Fibroblast of the conjunctiva (primary cell): ENCODE data around the gene ERGIC1.

Source experiments
- DNase-seq: peaks from one replicate; pipeline ENCODE4 v3.0.0-alpha.2; 2010; ENCODE audit warnings: low read depth

ERGIC1 gene

DNA sequence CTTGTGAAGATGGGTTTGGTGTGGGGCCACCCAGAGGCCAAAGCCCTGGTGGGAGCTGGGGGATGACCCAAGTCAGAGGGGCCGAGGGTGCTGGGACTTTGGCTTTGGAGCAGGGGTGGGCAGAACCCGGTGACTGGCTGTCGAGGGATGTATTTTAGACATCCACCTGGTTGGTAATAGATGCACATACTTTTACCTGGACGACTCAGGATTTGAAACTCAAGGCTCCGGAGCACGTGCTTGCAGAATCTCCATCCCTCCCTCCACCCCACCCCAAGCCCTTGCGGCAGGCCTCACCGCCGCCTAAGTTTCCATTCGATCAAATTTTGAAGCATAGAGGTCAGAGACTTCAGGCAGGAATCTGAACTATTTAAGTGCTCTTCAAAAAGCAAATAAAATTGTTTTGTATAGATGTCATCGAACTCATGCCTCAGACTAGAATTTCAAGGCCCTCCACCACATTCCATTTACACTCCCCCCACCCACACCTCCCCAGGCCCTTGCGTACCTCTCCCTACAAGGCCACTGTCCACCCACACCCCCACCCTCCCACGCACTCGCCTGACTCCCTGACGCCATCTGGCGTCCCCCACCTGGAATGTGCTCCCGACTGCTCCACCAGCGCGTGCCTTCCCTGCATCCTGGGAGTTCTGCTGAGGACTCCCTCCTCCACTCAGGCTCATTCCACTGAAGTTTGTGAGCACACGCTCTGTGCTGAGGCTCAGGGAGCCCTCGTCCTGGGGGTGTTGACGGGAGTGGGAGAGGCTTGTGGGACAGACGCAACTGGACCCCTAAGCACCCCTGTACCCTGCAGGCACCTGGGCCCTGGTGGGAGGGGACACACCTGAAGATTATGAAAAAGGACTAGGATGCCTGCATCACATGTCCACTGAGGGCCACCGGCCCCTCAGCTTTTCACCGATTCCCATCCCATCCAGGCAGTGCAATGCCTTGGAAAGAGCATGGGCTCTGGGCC lies 68.7 kb downstream of the ERGIC1 start:
- peak; percentile 77 for DNase-seq

DNA sequence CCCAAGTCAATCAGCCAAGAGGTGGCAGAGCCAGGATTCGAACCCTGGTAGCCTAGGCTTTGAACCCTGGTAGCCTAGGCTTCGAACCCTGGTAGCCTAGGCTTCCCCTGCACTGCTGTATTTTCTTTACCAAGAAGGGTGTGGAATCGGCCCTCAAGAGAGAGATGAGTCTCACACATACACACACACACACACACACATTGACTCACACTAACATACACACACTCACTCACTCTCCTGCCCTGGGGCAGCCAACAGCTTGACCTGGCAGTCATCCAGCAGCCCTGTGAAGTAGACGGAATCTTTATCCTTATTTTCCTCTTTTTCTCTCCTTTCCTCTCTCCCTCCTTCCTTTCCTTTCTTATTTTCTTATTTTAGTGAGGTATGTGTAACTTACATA lies 69.7 kb downstream of the ERGIC1 start:
- DNase-seq: peak; percentile 92

DNA sequence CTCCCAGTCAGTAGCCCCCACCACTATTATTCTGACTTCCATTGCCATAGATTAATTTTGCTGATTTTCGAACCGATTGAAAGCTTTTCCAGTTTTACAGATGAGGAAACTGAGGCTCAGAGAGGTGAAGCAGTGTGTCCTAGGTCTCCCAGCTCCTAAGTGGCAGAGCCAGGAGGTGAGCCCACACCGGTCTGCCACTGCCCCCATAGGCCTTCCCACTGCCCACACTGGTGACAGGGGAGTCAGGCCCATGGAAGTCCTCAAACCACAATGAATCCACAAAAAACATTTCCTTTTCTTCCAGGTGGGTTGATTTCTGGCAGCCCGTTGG lies 70.2 kb downstream of the ERGIC1 start:
- no peak for DNase-seq

DNA sequence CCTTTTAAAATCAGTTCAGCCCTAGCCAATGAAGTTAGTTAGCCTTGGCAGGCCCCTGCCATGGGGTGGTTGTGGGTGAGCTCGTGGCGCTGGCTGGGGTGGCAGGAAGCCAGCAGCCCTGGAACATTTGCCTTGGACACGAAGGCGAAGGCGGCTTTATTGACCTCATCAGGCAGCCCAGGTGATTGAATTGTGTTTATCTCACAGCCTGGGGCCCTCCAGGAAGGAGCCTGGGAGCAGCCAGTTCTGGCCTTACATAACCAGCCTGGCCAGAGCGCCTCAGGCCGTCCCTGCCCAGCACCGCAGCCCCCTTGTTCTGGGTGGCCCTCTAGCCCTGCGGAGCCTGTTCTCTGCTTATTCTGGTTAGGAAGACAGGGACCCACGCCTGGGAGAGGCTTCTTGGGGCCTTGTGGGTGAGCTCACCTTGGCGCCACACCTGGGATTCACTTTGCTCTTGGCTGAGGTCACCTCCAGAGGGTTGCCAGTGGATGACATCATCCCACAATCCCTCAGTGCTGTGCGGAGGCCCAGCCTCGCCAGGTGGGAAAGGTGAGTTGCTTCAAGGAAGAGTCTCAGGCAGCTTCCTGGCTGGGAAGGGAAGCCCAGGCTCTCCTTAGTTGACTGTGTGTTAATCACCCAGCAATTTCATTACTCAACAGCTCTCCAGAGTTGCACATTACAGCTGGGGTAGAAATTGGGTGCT lies 70.7 kb downstream of the ERGIC1 start:
- DNase-seq: no peak

DNA sequence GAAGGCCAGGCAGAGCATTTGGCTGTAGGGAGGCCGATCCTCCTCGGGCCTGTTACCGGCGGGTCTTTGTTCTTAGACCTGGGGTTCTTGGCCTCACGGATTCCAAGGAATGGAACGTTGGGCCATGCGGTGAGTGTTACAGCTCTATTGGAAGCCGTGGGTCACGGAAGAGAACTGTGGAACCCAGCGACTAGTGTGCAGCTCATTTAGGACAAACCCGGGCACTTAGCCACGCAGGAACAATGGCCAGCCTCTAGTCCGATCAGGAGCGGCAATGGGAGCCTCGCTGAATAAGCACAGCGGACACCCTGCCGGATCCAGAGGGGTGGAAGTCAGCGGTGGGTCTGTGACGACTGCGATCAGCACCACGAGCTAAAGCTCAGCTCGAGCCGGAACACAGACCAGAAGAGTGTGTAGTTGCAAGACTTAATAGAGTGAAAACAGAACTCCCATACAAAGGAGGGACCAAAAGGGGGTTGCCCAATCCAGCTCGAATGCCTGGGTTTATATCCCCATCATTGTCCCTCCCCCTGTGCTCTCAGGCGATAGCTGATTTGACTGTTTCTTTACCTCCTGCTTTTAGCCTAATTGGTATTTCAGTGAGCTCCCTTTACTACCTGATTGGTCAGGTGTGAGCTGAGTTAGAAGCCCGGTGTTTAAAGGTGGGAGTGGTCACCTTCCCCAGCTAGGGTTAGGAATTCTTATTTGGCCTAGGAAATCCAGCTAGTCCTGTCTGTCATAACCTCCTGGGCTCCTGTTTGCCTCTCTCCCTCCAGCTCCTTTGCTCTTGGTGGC lies 71.5 kb downstream of the ERGIC1 start:
- no peak for DNase-seq

DNA sequence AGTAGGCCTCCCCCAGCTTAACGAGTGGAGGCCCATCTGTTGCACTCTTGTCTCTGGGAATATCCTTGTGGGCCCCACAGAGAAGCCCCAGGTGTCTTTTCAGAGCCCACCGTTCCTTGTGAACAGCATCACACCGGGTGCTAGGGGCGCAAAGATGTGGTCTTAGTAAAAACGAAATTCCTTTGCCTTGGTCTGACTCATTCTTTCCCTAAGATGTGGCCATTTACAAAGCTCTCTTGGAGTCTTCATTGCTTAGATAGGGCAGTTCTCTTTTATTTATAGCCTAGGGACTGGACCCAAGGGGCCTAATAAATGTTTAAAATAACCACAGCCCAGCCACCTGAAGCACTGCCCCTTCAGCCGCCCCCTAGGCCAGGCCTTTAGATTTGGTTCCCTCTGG lies 72.4 kb downstream of the ERGIC1 start:
- no peak for DNase-seq

DNA sequence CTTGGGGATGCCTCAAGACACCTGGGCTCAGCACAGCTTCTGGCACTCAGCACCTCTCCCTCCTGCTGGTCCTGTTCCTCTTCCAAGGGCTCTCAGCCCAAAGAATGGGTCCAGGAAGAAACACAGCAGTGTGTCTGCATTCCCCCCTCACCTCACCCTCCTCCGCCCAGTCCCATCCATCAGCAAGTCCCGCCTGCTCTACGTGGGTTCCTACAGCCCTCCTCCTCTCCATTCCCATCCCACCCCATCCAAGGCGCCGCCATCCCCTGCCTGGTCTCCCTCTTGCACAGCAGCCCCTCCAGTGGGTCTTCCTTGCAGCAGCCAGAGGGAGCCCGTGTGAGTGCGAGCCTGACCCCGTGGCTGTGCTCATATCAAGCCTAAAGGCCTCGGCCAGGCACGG lies 72.8 kb downstream of the ERGIC1 start:
- no peak for DNase-seq

DNA sequence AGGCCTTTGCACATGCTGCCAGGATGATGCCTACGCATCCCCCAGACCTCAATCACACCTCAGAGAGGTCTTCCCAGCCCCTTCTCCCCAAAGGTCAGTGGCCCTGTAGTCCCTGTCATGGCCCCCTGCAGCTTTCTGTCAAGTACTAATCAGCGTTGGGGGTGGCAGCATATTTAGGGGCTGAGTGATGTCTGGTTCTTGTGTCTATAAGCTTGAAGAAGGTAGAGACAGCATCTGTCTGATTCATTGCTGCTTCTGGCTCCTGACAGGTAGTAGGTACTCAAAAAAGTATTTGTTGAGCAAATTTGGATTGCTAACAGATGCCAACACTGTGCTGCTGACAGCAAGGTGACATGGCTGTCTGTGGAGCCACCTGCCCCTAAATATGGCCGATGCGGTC lies 73.6 kb downstream of the ERGIC1 start:
- DNase-seq: no peak

DNA sequence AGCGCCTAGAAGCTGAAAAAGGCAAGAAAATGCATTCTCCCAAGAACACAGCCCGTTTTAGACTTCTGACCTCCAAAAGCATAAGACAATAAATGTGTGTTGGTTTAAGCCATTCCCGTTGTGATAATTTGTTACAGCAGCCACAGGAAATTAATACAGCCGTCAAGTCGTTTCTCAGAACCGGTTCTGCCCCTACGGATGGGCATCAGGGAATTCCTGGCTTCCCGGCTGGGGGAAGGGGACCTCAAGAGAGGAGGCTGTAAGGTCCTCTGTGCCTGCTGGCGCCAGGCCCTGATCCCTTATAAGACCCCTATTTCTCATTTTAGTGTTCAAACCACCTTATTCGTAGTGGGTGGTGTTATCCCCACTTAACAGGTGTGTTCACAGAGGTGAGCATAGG lies 74.6 kb downstream of the ERGIC1 start:
- no peak for DNase-seq

DNA sequence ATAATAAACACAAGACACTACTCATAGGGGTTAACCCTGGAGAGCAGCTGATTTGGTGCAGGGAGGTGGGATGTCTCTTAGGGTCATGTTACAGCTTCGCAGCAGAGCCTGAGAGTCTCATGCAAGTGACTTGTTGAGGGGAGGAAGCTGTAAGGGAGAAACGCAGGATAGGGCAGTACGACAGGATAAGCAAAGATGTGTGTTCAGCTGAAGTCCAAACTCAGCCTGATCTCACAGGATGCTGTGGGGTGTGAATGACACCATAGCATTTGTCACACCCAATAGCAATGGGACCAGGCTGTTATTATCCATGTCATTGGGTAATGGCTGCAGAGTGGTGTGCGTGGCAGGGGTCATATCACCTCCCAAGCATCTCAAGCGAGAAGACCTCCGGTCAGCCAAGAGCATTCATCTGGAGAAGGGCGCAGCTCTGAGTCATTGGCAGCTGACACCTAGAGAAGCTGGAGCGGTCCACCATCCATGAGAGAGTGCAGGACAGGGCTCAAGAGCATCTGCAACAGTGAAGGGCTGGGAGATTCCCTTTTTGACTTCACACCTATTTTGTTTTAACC lies 76.0 kb downstream of the ERGIC1 start:
- peak; percentile 78 for DNase-seq

DNA sequence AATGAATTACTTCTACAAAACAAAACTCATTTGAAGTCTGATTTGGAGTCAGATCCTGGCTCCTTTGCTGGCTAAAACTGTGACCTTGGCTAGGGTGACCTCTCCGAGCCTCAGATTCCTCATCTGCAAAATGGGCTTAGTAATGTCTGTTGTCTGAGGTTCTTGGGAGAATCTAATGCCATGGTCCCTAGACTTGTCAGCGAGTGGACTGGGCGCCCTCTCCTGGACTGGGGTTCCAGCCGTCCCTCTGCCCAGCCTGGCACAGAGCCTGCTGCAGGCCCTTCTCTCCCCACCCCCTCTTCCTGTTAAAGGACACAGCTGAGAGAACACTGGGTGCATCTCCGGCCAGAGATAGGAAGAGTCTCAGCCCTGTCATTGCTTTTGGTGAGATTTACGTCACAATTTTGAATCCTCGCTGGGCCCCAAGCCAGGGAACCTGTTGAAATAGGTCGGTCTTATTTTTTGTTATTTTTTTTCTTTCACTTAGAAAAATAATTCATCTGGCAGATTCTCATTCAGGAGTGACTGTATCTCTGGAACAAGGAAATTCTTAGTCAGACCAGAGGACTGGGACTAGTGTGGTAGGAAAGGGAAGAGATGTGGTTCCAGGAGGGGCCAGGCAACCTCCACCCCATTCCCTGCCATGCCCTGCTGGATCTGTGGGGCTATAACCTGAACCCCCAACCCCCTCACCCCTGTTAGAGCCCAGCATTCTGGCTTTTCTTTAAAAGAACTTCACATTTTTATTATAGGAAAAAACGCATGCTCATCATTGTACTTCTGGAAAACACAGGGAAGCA lies 77.0 kb downstream of the ERGIC1 start:
- no peak for DNase-seq

DNA sequence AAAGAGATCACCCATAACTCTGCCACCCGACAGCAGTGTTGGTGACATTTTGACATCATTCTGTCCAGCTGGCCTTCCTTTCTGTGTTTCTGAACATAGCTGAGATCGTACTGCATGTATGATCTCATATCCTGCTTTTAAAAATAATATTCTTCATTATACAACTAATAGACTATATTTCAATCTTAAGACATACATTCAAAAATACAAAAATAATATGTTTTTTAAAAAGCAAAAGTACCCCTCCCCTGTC lies 77.5 kb downstream of the ERGIC1 start:
- no peak for DNase-seq

DNA sequence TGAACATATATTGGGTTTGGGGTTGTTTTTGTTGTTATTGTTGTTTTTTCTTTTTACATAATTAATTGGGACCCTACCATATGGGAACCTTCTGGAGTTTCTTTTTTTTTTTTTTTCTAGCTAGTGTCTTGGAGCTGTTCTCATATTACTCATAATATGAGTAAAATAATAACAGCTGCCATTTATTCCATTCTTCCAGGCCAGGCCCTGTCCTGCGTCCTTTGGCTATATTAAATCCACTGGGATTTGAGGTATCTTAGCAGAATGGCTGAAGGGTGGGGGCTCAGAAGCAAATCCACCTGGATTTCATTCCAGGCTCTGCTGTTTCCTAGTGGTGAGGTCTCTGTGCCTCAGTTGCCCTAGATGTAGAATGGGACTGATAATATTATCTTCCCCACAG lies 77.9 kb downstream of the ERGIC1 start:
- DNase-seq: no peak

DNA sequence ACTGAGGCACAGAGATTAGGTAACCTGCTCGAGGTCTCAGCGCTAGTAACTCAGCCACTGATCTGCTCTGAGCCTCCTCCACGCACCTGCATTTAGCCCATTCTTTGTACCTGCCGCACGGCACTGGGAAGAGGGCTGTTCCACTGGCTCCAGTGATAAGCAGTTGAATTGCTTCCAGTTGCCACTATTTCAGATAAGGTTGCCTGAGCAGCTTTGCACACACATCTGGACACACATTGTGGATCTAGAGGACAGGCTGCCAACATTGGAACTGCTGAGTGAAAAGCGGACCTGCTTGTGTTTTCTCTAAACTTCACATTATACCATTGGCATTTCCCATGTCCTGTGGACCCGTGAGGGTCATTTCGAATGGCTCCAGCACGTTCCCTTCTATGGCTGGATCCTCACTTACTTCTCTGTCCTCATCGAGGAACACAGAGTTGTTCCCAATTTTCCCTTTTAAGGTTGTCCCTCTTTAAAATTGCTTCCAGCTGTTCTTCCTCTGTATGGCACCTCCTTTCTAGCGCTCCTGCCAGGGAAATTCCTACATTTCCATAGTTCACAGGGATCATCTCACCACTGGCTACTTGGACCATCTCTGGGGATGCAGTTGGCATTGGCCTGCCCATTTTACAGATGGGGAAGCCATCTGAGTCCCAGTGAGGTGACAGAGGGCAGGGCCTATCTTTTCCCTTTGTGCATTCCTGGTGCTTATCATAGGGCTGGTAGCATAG lies 79.2 kb downstream of the ERGIC1 start:
- DNase-seq: no peak

DNA sequence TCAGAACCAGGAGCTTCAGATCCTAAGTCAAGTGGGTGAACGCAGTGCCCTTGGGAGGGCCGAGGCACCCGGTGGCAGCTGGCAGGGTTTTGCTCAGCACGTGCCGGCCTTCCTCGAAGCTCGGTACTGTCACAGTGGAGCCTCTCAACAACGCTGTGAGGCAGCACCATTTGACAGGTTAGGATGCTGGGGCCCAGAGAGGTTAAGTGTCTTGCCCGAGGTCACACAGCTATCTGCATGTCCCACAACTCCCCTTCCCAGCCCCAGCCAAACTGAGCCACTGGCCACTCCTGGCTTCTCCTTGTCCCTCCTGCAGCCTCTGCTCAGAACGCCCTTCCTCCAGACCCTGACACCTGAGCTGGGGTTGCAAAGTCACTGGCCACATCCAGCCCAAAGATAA lies 81.5 kb downstream of the ERGIC1 start:
- DNase-seq: no peak

DNA sequence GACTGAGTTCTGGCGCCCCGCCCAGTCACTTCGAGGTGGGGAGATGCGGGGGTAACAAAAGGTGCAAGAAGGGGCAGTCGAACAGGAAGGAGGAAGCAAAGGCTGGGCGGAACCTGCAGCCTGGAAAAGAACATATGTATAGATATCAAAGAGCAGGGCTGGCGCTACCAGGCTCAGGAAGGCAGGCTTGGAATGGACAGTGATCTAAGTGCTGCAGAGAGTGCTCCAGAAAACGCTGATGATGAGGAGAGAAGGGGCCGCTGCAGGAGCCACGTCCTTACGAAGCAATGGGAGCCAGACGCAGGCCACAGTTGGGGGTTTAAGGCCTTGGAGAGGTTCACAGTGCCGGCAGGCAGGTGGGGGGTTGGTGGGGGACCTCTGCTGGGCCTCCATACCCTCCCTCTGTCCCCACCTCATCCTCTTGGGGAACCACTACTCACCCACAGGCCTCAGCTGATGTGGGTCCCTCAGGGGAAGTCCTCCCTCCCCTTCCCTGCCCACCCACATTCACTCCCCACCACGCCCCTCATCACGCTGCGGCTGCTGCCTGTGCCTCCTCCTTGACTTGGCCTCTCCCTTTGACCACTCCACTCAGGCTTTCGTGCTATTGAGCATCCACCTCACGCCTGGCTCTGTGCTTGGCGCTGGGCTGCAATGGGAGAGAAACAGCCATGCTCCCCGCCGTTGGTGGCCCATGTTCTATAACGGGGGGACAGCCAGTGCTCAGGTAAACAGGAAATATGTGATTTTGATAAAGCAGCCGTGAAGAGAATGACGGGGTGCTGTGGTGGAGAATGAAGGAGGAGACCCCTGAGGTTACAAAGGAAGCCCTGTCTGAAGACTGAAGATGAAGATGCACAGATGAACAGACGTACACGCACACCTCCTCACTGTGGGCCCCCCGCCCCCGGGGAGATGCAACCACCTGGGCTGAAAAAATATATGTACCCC lies 84.6 kb downstream of the ERGIC1 start:
- no peak for DNase-seq

DNA sequence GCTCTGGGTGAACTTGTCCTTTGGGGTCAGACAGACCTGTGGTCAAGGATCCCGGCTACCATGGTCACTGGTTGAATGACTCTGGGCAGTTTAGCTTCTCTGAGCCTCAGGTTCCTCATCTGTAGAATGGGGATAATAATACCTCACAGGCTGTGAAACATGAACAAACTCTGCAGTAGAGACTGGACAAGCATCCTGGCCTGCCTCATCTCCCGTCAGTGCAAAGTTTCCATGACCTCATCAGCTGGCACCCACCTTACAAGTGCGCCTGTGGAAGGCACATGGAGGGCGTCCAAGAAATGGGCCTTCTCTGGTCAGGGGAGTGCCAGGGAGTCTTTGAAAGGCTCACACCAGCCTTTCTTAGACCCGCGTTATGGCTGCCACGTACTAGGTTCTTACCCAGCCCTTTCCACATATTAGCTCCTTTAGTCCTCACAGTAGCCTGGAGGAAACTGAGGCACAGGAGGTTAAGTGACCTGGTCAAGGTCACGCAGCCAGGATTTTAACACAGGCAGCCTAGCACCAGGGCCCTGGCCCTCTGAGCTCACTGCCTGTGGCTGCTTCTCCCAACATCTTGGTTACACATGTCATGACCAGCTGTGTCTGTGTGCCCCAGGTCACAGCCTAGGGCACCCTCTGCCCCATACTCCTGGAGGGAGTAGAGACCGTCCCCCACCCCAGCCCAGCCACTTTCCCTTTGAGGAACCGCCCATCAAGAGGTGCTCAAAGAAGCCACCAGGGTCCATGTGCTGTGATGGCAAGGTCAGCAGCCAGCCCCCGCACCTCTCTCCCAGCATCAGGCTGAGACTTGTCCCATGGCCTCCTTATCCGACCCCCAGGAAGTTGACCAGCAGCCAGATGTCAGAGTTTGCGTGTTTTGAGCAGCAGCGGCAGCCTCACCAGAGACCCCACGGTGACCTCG lies 85.7 kb downstream of the ERGIC1 start:
- no peak for DNase-seq

DNA sequence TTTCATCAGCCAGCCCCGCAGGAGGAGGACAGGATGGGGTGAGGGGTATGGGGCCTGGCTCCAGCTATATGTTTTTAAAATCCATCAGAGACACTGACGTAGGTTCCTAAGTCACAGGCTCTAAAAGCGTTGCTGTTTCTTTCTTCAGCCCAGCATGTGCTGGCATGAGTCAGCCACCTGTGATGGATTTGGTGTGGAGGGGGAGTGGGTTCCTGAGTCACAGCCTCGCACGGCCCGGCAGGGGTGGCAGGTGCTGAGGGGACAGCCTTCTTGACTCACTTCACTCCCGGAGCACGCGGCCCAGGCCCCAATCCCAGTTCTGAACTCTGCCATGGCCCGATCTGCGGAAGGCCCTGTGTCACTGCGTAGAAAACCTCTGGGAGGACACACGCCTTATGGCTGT lies 86.4 kb downstream of the ERGIC1 start:
- peak; percentile 83 for DNase-seq

DNA sequence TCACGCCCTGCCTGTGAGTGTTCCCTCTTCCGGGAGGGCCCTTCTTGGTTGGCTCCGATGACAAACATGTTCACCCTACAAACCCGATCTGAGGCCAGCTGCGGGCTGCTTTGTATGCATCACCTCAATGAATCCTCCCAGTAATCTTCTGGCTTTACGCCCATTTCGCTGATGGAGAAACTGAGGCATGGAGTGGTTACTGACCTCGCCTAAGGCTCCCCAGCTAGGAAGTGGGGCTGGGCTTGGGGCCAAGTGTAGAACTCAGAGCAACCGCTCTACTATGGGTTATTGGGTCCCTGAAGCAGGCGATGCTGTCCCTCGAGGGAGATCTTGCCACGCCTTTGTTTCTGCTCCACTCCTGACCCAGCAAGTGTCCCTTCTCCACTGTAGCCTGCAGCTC lies 86.9 kb downstream of the ERGIC1 start:
- DNase-seq: no peak
